Astrocyte of the spinal cord (primary cell): ENCODE results near the gene AP3S2.

Source experiments
- DNase-seq: peaks from one replicate; pipeline ENCODE4 v3.0.0; 2011; ENCODE audit warnings: low read depth, low spot score
- H3K4me3 ChIP-seq: 2 replicates; pipeline ENCODE4 v1.5.1; 2011; ENCODE audit warnings: low read depth, mild to moderate bottlenecking, low read length, moderate library complexity
- CTCF ChIP-seq: IDR thresholded peaks from 2 replicates; pipeline ENCODE4 v1.5.1; 2012; ENCODE audit warnings: low read depth, mild to moderate bottlenecking, low read length, inconsistent platforms
- in situ Hi-C: cut with HindIII; loops from 2 replicates; pipeline ENCODE4 v1.10.0; 2017; ENCODE audit warnings: low sequenced_read_pairs

Gene AP3S2

DNA sequence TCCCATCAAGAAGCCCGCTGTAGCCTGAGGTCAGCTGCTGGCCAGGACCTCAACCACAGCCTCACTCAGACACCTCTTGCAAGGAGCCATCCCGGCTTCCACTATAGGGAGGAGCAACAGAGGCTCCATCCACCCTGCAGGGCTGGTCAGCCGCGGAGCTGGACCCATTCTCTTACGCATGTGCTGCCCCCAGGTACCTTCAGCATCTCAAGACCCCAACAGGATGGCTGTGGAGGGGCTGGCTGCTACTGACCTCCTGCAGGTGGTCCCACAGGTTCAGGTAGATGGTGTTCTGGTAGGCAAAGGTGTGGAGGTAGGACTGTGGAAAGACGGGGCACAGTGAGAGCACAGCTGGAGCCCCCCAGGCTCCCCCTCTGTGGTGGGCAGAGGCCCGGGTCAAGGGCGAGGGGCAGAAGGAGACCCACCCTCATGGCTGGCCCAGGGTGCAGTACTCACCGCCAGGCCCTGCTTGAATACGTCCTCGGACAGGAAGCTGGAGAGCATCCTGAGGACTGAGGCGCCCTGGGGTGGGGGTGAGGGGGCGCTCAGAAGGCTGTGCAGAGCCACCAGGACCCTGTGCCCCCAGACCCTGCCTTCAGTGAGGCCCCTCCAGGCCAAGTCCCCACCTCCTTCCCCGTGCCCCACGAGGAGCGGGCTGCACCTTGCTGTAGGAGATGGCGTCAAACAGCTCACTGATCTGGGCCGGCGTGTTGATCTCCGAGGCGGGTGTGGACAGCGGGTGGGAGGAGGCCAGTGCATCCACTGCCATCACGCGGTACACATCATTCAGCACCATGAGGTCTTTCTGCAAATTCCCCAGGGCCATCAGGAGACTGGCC lies 90.6 kb downstream of the AP3S2 start:
- in situ Hi-C loops: no loop called here
- TF ChIP-seq CTCF: no peak
- no peak for DNase-seq
- no peak overlapping the region for H3K4me3 ChIP-seq

DNA sequence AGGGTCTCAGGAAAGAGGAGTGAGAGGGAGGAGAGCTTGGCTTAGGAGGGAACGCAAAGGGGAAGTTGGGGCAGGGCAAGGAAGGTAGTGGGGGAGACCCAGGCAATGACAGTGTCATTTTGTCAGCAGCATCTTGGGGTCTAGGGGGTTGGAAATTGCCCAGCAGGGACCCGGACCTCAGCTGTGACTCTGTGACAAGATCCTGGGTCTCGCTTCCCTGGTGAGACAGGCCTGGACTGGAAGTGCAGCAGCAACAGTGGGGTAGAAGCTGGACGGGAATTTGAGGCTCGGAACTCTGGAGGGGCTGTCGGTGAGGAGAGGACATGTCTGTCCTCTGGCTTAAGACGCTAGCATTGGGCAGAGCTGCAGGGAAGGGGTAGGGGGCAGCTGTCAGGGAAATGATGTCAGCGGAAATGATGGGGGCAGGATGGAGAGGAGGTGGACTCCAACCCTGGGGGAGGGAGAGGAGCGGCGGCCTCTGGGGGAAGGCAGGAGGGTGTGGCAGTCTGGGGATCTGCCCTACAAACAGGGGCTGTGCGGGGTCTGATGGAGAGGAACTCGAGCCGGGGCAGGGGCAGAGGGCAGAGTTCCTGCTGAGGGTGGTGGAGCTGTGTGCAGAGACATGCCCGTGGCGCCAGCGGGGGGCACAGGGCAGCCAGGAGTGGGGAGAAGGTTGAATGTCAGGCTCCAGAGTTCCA lies 91.4 kb downstream of the AP3S2 start:
- in situ Hi-C loops: no loop called here
- no peak for TF ChIP-seq CTCF

DNA sequence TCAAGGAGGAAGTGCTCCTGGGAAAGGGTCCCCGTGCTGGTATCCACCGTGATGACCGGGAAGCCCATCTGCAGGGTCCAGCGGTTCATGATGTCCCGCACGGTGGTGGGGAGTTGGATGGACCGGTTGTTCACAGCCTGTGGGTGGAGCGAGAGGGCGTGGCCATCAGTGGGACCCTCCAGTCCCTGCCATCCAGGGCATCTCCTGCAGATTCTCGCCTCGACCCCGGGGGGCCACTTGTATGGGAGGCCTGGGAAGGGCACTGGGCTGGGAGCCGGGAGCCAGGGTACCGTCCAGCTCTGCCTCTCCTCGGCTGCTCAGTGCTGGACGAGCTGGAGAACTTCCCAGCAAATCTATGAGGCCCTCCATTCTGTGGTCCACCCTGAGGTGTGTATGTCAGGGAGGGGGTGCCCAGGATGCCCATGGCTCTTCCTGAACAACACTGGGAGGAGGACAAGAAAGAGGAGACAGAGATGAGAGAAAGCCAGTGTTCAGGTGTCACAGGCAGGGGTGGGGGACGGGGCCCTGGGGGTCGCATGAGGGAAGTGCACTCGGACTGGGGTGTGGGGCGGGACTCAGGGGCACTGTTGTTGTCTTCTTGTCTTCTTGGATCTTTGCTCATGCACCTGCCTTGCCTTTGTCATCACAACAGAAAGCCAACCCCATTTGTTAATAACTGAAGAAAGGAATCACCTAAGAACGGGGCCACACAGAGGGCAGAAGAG lies 92.2 kb downstream of the AP3S2 start:
- TF ChIP-seq CTCF: no peak
- no peak for DNase-seq
- no peak overlapping the region for H3K4me3 ChIP-seq
- in situ Hi-C loops: no loop called here

More for the DNA sequence above, 91.4 kb downstream of the AP3S2 start:
- H3K4me3 ChIP-seq: no peak overlapping the region
- DNase-seq: no peak

DNA sequence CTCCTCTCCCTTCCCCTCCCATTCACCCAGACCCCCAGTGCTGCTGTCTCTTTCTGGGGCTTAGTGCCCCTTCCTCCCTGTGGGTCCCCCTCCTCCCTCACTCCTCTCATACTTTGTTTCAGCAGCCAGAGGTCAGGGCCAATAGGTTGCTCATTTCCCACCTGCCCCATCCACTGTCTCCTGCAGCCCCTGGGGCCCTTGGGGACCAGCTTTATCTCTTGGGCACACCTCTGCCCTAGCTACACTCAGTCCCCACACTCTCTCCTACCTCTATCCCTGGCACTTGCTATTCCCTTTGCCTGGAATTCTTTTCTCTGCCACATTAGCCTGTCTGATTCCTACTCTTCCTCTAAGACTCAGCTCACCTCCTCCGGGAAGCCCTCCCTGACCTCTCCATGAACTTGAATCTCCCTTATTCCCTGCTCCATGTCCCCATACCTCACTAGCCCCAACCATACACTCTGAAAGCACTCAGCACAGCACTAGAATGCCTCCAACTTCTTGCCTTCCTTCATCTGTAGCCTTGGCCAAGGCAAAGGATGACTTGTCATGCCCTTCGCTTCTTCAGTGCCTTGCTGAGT lies 93.8 kb downstream of the AP3S2 start:
- DNase-seq: no peak
- in situ Hi-C loops: no loop called here
- H3K4me3 ChIP-seq: no peak overlapping the region
- TF ChIP-seq CTCF: no peak

- DNase-seq: no peak
- in situ Hi-C loops: no loop called here
- H3K4me3 ChIP-seq: no peak overlapping the region
- no peak for TF ChIP-seq CTCF
These were observed 94.5 kb downstream of the AP3S2 start for GRCh38 chr15:89799011-89799911.
